Esophagus (tissue), 2 donors: ENCODE data around the gene ALPK1. TPM values are rescaled to one million over a fixed set of nuclear protein-coding genes. Genes with fewer than 3 reads are reported as not detected.
A peak's percentile ranks its signal among the peaks of the same experiment; 100 is the strongest.

Source experiments
- H3K27ac ChIP-seq, 2 donors: one replicate each; pipeline ENCODE4 v1.5.1; 2013; ENCODE audit warnings: low read depth in 2 of 2, mild to moderate bottlenecking in 2 of 2, inconsistent platforms in 1 of 2, low read length in 1 of 2, moderate library complexity in 1 of 2
- H3K27me3 ChIP-seq, 2 donors: one replicate each; pipeline ENCODE4 v1.6.1; 2013; ENCODE audit warnings: low read length in 2 of 2, control low read depth in 1 of 2, mild to moderate bottlenecking in 1 of 2; ENCODE audit not compliant: insufficient read depth in 2 of 2, control insufficient read depth in 1 of 2
- H3K36me3 ChIP-seq, 2 donors: one replicate each; pipeline ENCODE4 v1.6.1; 2013; ENCODE audit warnings: low read length in 1 of 2; ENCODE audit not compliant: control insufficient read depth in 2 of 2, insufficient read depth in 2 of 2
- H3K4me1 ChIP-seq, 2 donors: one replicate each; pipeline ENCODE4 v1.6.1; 2013; ENCODE audit warnings: low read length in 1 of 2; ENCODE audit not compliant: control insufficient read depth in 2 of 2, insufficient read depth in 2 of 2
- H3K4me3 ChIP-seq, 2 donors: one replicate each; pipeline ENCODE4 v1.5.1; 2013; ENCODE audit warnings: low read length in 2 of 2, mild to moderate bottlenecking in 2 of 2, low read depth in 1 of 2, moderate library complexity in 1 of 2
- H3K9me3 ChIP-seq, 2 donors: one replicate each; pipeline ENCODE4 v1.6.1; 2013; ENCODE audit warnings: mild to moderate bottlenecking in 2 of 2, low read depth in 1 of 2, low read length in 1 of 2, moderate library complexity in 1 of 2; ENCODE audit not compliant: control insufficient read depth in 2 of 2, insufficient read depth in 1 of 2
- WGBS, 2 donors: extraction: QIAGEN DNeasy Blood & Tissue Kit; methylation state at CpG; one replicate each; pipeline ENCODE4 v1.1.7; 2013; 5-methylcytosine and 5-hydroxymethylcytosine counted together
- polyA plus RNA-seq, 2 donors: library from polyadenylated mRNA; stranded (reverse); fragments of 200-250 nt; gene quantifications; one replicate each; pipeline ENCODE4 v1.2.3, GENCODE V29; 2013
- donor health status: healthy with polysubstance abuse.
- donor health status: Bipolar disorder and iron deficiency.

The ALPK1 gene
- polyA plus RNA-seq, 2 donors: 4.2 to 6.3 TPM

DNA sequence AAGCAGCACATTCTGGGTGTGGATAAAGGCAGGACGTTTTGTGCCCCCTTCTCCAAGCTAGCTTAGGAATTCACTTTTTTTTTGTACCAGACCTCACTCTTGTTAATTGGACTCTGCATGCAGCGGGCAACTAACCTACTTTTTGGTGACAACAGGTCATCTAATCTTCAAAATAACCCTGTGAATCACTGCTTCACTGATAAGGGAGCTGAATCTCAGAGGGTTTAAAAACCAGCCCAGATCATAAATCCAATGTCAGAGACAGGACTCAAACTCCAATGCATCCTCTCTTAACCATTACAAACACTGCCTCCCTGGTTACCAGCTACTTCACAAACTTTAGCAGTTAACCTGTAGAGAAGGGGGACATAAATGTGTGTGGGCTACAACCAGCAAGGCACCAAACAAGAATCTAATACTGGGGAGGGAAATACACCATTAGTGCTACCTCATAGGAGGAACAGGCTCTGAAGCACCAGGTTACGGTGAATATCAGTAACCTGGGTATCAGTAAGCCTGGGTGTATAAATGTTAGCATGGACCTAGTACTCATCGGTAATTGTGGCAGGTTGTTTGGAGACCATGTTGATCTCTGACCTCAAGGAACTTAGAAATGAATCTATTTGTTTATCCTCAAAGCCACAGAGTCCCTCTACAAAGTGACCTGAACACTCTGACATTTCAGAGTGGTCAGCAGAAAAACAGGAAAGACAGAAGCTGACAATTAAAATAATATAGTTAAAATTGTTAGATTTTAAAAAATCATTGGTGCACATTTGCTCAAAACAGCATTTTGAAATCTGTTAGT, 14.1 kb upstream of the ALPK1 start:
- Histone ChIP-seq H3K4me3 (peak overlapping the region in 1 of 2 donors; percentile 27), H3K27ac (no peak overlapping the region), H3K4me1 (peaks cover 0 to 2% of the 10 kb centered on the region in 2 donors), H3K27me3 (no peaks in the 10 kb centered on the region), H3K36me3 (no peaks in the 10 kb centered on the region), H3K9me3 (no peaks in the 10 kb centered on the region)
- WGBS, 2 donors: 66 to 69% methylated on average over 4 of the region's 4 CpGs

DNA sequence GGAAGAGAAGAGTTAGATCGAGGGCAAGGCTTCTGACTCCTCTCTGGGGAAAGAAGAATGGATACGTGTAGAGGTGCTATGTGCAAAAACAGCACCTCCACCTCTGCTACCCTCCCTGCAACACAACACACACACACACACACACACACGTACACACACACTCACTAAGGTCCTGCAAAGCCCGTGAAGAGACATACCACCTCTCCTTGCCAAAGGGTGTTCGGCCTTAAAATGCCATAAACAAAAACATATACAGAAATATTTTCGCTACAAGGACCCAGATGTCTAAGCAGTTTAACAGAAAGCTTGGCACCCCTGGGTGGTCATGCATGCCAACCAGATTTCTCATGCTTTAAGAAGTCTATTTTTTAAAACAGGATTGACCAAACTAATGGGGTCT, 13.0 kb upstream of the ALPK1 start:
- 7 to 10% methylated on average over 6 of the region's 6 CpGs for WGBS, 2 donors
- Histone ChIP-seq H3K27ac (peak overlapping the region; percentile 24 to 89), H3K27me3 (no peaks in the 10 kb centered on the region), H3K36me3 (no peaks in the 10 kb centered on the region), H3K4me1 (peaks cover 0 to 2% of the 10 kb centered on the region in 2 donors), H3K4me3 (peak overlapping the region; percentile 31 to 94), H3K9me3 (no peaks in the 10 kb centered on the region)

DNA sequence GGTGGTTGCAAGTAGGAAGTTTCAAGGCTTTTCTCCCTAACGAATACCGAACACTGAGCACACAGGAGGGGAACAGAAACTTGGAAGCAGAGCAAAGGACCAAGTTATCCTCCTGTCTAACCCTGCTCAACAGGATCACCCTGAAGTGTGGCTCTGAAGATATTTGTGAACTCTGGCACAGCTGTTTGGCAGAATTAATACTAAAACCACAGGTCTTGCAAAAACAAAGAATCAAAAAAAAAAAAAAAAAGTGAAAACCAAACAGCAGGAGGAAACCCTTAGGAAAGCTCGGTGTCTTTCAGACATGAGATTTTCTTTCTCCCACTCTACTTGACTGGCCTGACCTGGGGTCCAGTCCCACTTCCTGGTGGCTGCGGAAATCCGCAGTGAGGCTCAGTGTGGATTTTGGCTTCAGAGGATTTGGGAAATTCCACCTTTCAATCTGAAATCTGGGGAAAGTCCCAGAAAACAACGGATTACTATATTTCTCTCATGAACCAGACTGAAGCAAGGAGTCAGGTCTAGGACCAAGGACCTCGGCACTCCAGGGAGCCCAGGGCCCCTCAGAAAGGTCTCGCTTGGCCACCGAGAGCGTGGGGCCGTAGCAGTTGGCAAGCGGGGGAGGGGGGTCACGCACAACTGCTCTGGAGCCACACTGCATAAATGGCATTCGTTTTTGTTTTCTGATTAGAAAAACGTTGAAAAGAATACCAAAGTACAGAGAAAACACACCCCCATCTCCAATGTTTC, 12.3 kb upstream of the ALPK1 start:
- H3K4me3 ChIP-seq: peak overlapping the region; percentile 90 to 94
- H3K9me3 ChIP-seq: no peaks in the 10 kb centered on the region
- peak overlapping the region; percentile 81 to 89 for H3K27ac ChIP-seq
- WGBS, 2 donors: 0 to 1% methylated on average over 15 of the region's 15 CpGs
- H3K27me3 ChIP-seq: no peaks in the 10 kb centered on the region
- H3K36me3 ChIP-seq: no peaks in the 10 kb centered on the region
- peaks cover 0 to 2% of the 10 kb centered on the region in 2 donors for H3K4me1 ChIP-seq

DNA sequence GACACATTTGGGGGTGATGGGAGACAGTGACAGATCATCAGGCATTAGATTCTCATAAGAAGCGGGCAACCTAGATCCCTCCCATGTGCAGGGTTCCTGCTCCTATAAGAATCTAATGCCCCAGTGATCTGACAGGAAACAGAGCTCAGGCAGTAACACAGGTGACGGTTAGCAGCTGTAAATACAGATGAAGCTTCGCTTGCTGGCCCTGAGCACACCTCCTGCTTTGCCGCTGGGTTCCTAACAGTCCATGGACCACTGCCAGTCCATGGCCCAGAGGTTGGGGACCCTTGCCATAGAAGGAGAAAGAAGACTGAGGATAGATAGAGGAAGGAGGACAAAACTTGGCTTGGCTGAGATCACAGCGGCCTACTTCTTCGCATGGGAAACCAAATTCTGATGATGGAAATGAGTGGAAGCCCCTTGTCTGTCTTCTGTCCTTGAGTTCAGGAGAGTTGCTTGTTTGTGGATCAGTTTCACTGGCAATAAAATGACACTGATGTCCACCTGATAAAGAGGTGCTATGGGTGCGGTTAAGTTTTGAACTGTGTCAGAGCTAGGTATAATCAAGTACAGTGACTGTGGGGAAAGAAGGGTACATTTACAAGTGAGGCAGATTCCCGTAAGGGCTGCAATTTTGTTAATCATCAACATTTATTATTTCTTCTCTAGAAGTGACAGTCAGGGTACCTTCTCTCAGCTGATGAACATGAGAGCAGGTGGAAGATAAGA, 9.7 kb upstream of the ALPK1 start:
- Histone ChIP-seq H3K27me3 (no peaks in the 10 kb centered on the region), H3K9me3 (no peaks in the 10 kb centered on the region), H3K27ac (peak overlapping the region in 1 of 2 donors; percentile 17), H3K36me3 (no peaks in the 10 kb centered on the region), H3K4me3 (no peak overlapping the region), H3K4me1 (peaks cover 0 to 1% of the 10 kb centered on the region in 2 donors)
- WGBS, 2 donors: 88 to 89% methylated on average over 8 of the region's 8 CpGs

DNA sequence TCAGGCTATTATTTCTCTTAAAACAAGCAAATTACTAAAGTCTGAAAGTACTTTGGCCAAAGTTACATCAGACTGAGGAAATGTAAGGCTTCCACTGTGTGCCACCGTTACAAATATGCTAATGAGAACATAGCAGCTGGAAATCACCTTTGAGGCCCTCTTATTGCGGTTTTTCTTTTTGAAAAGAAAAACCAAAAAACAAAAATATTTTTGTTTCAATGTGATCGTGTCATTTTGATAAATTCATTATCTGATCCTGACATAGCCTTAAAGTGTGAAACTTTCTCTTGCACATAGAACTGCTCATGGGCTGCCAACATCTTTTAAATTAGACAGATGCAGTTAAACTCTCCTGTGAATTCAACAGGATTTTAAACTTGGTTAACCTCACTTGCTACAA, 8.7 kb upstream of the ALPK1 start:
- Histone ChIP-seq H3K27ac (no peak overlapping the region), H3K36me3 (no peaks in the 10 kb centered on the region), H3K4me1 (no peaks in the 10 kb centered on the region), H3K9me3 (no peaks in the 10 kb centered on the region), H3K4me3 (no peak overlapping the region), H3K27me3 (no peaks in the 10 kb centered on the region)
- 74 to 80% methylated on average over 3 of the region's 3 CpGs for WGBS, 2 donors

DNA sequence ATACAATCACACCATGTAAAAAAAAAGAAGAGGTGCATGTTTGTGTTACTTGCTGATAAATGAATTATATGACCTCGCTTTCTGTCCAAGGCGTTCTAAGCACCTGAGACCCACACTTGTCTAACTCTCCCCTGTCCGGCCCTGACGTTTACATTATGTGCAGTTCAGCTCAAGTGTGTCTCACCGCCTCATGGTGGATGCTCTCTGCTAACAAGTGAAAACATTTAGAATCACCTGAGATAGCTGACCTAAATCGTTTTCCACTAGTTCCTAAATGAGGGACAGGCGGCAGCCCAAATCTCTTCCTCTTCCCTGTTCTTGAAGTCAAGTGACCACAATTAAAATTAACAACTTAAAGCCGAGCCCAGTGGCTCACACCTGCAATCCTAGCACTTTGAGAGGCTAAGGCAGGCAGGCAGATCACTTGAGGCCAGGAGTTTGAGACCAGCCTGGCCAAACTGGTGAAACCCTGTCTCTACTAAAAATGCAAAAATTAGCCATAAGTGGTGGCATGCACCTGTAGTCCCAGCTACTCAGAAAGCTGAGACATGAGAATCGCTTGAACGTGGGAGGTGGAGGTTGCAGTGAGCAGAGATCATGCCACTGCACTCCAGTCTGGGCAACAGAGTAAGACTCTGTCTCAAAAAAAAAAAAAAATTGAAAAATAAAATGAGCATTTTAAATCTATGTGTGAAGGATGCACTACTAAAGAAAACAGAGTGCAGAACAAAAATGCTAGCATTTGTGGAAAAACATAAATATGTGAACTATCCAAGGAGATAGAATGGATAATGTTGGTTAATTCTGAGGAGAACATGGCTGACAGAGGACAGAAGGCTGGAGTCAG, 7.5 kb upstream of the ALPK1 start:
- H3K9me3 ChIP-seq: no peaks in the 10 kb centered on the region
- no peaks in the 10 kb centered on the region for H3K4me1 ChIP-seq
- H3K36me3 ChIP-seq: no peaks in the 10 kb centered on the region
- no peak overlapping the region for H3K27ac ChIP-seq
- H3K4me3 ChIP-seq: no peak overlapping the region
- no peaks in the 10 kb centered on the region for H3K27me3 ChIP-seq
- 85 to 86% methylated on average over 10 of the region's 10 CpGs for WGBS, 2 donors

DNA sequence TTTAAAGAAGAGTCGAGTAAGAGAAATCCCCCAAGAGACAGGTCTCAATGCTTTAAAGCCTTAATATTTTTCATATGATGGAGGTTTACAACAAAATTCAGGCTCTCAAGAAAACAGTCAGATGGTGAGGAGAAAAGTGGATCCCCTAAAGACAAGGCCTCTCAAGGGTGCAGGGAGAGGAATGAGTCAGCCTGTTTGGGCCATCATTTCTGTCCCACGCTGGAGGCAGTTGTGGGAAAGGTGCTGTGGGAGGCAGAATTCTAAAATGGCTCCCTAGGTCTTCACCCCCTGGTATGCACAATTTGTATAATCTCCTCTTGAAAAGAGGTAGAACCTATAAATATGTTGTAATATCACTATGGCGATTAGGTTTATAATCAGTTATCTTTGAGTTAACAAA, 6.8 kb upstream of the ALPK1 start:
- Histone ChIP-seq H3K27me3 (no peaks in the 10 kb centered on the region), H3K4me1 (no peaks in the 10 kb centered on the region), H3K9me3 (no peaks in the 10 kb centered on the region), H3K4me3 (no peak overlapping the region), H3K36me3 (no peaks in the 10 kb centered on the region), H3K27ac (no peak overlapping the region)
- 85 to 90% methylated on average over 3 of the region's 3 CpGs for WGBS, 2 donors

DNA sequence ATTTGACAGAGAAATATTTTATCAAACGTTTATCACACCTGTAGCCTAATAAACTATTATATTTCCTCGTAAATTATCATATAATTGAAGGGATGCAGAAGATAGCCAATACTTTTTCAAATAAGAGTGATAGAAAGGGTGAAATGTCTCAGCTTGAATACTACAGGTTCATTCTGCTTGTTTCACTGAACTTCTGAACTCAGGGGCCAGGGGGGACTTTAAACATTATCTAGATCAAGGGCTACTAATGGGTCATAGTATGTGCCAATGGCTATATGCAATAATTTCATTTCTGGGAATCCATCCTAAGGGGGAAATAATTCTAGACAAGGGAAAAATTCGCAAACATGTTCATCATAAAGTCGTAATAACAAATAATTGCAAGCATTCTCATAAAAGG, 2.6 kb downstream of the ALPK1 start:
- Histone ChIP-seq H3K27ac (no peak overlapping the region), H3K36me3 (no peaks in the 10 kb centered on the region), H3K27me3 (no peaks in the 10 kb centered on the region), H3K9me3 (no peaks in the 10 kb centered on the region), H3K4me1 (no peaks in the 10 kb centered on the region), H3K4me3 (no peak overlapping the region)
- 86% methylated on average over 4 of the region's 4 CpGs for WGBS, 2 donors
